Nephron progenitor cell (in vitro differentiated cells): ENCODE measurements around the gene ANKRD11.

Source experiments
- DNase-seq: peaks from one replicate; pipeline ENCODE4 v3.0.0; 2021
- H3K27ac Mint-ChIP-seq: 2 replicates; pipeline ENCODE4 v1.8.0; 2021; ENCODE audit warnings: mild to moderate bottlenecking, moderate library complexity, mixed read lengths
- H3K27me3 Mint-ChIP-seq: 2 replicates; pipeline ENCODE4 v1.8.0; 2021; ENCODE audit warnings: mild to moderate bottlenecking, low read depth, mixed read lengths; ENCODE audit not compliant: poor library complexity
- H3K36me3 Mint-ChIP-seq: 2 replicates; pipeline ENCODE4 v1.8.0; 2021; ENCODE audit warnings: low read depth, mixed read lengths
- H3K4me1 Mint-ChIP-seq: 2 replicates; pipeline ENCODE4 v1.8.0; 2021; ENCODE audit warnings: mixed read lengths
- H3K4me3 Mint-ChIP-seq: 2 replicates; pipeline ENCODE4 v1.8.0; 2021; ENCODE audit warnings: mild to moderate bottlenecking, moderate library complexity, mixed read lengths
- H3K9me3 Mint-ChIP-seq: 2 replicates; pipeline ENCODE4 v1.8.0; 2021; ENCODE audit warnings: mild to moderate bottlenecking, moderate library complexity, mixed read lengths
- TF ChIP-seq, protein P1 (sequence below): fragments of 200-600 bp; sonication (generic); IDR thresholded peaks from 2 replicates; pipeline ENCODE4 v1.5.0; 2021; ENCODE audit warnings: antibody characterized with exemption

ANKRD11 gene

DNA sequence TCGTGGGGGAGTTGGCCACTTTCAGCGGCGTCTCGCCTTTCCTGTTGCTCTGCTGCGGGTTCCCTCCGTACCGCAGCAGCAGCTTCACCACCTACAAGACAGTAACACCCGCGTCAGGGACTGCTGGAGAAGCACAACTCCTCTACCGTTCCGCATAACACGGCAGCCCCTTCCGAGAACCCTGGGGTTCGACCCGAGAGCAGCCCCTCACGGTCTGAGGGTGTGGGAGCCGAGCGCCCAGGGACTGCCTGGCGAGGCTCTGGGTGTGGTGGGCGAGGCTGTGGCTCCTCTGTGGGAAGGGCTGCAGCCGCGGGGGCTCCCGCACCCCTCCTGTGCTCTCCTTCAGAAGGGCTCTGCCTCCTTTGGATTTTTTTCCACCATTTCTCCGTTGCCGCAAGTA is 204.3 kb downstream of the ANKRD11 start:
- Mint-ChIP-seq H3K9me3 (no peaks in the 10 kb centered on the region), H3K4me1 (peaks cover 6% of the 10 kb centered on the region), H3K4me3 (no peak overlapping the region), H3K27ac (peak overlapping the region; percentile 79), H3K27me3 (no peaks in the 10 kb centered on the region), H3K36me3 (peaks cover 15% of the 10 kb centered on the region)
- TF ChIP-seq, protein P1, sequence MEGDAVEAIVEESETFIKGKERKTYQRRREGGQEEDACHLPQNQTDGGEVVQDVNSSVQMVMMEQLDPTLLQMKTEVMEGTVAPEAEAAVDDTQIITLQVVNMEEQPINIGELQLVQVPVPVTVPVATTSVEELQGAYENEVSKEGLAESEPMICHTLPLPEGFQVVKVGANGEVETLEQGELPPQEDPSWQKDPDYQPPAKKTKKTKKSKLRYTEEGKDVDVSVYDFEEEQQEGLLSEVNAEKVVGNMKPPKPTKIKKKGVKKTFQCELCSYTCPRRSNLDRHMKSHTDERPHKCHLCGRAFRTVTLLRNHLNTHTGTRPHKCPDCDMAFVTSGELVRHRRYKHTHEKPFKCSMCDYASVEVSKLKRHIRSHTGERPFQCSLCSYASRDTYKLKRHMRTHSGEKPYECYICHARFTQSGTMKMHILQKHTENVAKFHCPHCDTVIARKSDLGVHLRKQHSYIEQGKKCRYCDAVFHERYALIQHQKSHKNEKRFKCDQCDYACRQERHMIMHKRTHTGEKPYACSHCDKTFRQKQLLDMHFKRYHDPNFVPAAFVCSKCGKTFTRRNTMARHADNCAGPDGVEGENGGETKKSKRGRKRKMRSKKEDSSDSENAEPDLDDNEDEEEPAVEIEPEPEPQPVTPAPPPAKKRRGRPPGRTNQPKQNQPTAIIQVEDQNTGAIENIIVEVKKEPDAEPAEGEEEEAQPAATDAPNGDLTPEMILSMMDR: no peak
- DNase-seq: no peak

DNA sequence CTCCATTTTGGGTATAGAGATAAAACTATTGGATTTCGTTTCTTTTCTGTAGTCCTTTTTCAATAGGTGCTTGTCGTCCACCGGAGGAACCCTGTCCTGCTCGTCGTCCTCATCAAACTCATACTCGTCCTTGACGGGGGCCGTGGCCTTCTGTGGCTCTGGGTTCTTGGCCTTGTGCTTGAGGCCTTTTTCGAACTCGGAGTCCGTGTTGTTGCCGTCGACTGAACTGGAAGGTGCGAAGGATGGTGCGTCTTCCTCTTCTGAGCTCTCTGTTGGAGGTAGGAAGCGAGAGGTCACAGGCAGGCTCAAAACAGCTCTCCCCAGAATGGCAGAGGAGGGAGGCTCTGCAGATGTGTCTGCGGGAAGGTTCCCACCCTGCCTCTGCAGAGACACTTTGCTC is 205.0 kb downstream of the ANKRD11 start:
- Mint-ChIP-seq H3K9me3 (no peaks in the 10 kb centered on the region), H3K36me3 (peaks cover 15% of the 10 kb centered on the region), H3K4me1 (peaks cover 5% of the 10 kb centered on the region), H3K27me3 (no peaks in the 10 kb centered on the region), H3K27ac (no peak overlapping the region), H3K4me3 (no peak overlapping the region)
- no peak for DNase-seq
- TF ChIP-seq, protein P1: no peak

DNA sequence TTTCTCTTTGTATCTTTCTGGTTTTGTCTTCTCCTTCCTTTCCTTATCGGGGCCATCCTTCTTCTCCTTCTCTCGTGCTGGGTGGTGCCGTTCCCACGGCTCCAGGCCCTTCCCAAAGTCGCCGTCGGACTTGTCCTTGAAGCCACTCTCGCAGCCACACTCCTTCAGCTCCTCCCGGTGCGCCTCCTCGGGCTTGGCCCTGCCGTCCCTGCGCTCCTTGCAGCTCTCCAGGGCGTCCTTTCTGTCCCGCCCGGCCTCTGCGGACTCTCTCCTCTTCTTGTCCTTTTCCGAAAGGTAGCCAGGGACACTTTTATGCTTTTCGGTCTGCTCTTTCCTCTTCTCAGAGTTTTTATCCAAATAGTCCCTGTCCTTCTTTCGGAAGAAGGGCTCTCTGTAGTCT is 206.9 kb downstream of the ANKRD11 start:
- Mint-ChIP-seq H3K9me3 (no peaks in the 10 kb centered on the region), H3K27ac (no peak overlapping the region), H3K4me1 (no peaks in the 10 kb centered on the region), H3K36me3 (peaks cover 9% of the 10 kb centered on the region), H3K4me3 (no peak overlapping the region), H3K27me3 (no peaks in the 10 kb centered on the region)
- no peak for DNase-seq
- TF ChIP-seq, protein P1: no peak

DNA sequence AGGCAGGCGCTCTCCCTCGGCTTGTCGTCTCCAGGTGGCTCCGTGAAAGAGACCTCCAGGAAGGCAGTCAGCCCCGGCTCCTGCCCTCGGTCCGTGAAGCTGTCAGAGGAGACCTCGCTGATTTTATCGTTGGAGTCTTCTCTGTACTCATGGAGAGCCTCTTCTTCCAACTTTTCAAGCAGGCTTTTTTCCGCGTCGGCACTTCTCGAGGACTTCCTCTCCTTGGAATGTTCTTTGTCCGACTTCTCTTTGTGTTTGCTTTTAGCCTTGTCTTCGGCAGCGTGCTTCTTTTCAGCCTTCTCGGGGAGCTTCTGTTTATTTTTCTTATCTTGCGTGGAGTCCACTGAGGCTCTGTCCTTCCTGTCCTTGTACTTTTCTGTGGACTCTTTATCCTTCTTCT is 207.8 kb downstream of the ANKRD11 start:
- H3K4me1 Mint-ChIP-seq: peaks cover under 1% of the 10 kb centered on the region
- peaks cover 3% of the 10 kb centered on the region for H3K36me3 Mint-ChIP-seq
- H3K27ac Mint-ChIP-seq: no peak overlapping the region

DNA sequence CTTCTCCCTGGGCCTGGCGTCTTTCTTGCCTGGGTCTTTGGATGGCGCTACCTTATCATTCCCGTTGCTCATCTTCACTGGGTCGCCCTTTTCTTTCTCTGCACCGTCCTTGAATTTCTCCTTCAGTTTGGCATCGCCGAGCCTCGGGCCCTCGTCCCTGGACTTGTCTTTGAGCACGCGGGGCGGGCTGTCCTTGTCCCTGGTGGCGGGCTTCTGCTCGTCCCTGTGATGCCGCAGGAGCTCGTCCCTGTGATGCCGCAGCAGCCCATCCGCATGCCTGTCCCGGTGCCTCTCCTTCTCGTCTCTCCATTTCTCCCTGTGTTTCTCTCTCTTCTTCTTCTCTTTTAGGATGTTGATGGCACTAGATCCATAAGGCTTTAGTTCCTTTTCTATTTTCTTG is 208.5 kb downstream of the ANKRD11 start:
- no peaks in the 10 kb centered on the region for H3K27me3 Mint-ChIP-seq
- peaks cover 5% of the 10 kb centered on the region for H3K4me1 Mint-ChIP-seq
- no peaks in the 10 kb centered on the region for H3K36me3 Mint-ChIP-seq
- TF ChIP-seq, protein P1: no peak
- no peak for DNase-seq
- no peaks in the 10 kb centered on the region for H3K9me3 Mint-ChIP-seq
- H3K27ac Mint-ChIP-seq: no peak overlapping the region
- H3K4me3 Mint-ChIP-seq: no peak overlapping the region

More for the DNA sequence above, 207.8 kb downstream of the ANKRD11 start:
- no peak overlapping the region for H3K4me3 Mint-ChIP-seq
- no peaks in the 10 kb centered on the region for H3K9me3 Mint-ChIP-seq
- TF ChIP-seq, protein P1: no peak
- no peak for DNase-seq
- no peaks in the 10 kb centered on the region for H3K27me3 Mint-ChIP-seq

DNA sequence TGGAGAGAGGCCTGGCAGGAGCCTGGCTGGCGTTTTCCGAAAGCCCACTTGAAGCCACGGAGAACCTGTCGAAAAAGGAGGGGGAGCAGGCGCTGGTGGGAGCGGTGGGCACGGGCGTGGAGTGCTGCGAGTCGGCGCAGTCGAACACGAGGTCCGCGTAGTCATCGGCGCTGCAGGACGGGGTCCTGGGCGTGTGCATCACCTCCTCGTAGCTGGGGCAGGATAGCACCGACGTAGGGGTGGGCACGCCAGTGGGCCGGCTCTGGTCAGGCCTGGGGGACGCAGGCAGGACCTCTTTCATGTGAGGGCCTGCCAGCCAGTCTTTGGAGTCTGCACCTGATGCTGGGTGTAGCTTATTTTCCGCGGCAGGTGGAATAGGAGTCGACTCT is 209.2 kb downstream of the ANKRD11 start:
- Mint-ChIP-seq H3K4me3 (no peak overlapping the region), H3K27me3 (no peaks in the 10 kb centered on the region), H3K36me3 (no peaks in the 10 kb centered on the region), H3K9me3 (no peaks in the 10 kb centered on the region), H3K27ac (no peak overlapping the region), H3K4me1 (peaks cover 5% of the 10 kb centered on the region)
- TF ChIP-seq, protein P1: no peak
- no peak for DNase-seq
